HG03460 (cell line): Measurements from ENCODE around the gene KRTAP10-6.
"Not testable (repeated sequence)": the region's sequence is repeated elsewhere in the genome, so short reads cannot be mapped to it uniquely, and the experiment has no call there.

Experiments used
- ATAC-seq: cut with Tn5 transposase; IDR thresholded peaks from one replicate; pipeline ENCODE4 v1.9.1; 2021; ENCODE audit not compliant: unreplicated experiment

KRTAP10-6 gene

DNA sequence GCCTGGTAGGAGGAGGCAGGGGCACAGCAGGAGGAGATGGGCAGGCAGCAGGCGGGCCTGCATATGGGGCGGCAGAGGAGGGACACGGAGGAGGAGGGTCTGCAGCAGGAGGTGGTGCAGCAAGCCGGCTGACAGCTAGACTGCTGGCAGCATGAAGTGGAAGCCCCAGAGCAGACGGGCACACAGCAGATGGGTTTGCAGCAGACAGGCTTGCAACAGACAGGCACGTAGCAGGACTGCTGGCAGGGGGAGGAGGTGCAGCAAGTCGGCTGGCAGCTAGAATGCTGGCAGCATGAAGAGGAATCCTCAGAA is 12.5 kb downstream of the KRTAP10-6 start:
- no peak for ATAC-seq

DNA sequence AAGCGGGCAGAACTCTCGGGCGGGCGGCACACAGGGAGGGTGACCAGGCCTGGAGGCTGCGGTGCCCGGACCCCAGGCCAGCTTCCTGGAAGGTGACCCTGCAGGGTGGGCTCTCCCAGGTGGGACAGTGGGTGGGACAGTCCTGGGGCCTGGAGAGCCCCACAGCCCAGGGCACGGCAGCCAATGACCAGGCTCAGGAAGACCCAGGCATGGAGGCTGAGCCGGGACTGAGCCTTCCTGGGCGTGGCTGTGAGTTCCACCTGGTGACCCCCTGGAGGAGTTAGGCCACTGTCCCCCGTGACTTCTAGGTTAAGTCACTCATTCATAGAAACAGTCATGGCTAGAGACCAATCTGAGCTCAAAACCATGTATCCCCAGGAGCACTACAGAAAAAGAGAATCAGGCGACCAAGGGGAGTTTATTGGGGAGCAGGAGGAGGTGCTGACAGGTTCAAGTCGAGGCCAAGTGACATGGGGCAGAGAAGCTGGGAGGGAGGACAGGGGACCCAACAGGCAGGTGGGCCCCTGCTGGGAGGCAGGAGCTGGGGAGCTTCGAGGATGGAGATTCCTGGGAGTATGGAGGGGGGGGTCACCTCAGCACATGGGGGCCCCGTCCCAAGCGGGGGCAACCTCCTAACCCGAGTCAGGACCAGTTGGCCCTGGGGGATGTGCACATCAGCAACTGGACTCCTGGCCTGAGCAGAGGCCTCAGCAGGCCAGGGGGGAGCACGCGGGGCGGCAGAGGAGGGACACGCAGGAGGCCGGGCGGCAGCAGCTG is 13.1 kb downstream of the KRTAP10-6 start:
- ATAC-seq = no peak

DNA sequence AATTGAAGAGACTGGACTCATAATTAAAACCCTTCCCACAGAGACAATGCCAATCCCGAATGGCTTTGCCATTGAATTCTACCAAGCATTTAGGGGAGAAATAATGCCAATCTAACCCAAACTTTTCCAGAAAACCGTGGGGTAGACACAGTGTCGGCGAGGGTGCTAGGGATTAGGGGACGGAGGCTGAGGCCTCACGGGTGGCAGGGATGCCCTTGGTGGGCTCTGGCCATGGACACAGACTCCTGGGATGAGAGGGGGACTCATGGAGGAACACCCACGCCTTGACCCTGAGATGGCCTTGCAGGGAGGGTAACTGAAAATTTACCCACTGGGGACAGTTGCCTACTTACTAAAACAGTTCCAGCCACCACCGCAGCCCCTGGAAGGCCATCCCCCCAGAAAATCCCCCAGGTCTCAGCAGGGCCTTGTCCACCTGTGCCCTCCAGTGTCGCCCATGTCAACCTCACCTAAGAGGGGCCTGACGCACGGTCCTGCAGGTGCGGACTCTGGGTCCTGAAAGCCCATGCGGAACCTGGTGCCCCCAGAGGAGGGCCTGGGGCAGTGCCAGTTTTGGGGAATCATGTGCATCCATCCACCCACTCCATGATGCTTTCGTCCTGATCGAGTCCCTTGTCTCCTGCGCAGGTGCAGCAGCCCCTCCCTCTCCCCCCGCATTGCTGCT is 13.8 kb downstream of the KRTAP10-6 start:
- no peak for ATAC-seq

DNA sequence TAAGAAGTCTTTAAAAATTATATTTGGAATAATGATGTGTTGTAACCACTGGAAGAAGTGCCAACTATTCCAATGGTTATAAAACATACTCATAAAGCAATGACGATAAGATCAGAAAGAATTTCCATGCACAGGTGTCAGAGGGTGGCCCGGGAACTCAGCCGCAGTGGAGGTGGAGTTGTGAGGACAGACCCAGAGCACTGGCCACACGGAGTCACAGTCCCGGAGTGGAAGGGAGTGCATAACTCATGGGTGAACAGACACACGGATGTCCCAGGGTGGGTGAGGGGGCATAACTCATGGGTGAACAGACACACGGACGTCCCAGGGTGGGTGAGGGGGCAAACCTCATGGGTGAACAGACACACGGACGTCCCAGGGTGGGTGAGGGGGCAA is 16.3 kb downstream of the KRTAP10-6 start:
- ATAC-seq = no peak

DNA sequence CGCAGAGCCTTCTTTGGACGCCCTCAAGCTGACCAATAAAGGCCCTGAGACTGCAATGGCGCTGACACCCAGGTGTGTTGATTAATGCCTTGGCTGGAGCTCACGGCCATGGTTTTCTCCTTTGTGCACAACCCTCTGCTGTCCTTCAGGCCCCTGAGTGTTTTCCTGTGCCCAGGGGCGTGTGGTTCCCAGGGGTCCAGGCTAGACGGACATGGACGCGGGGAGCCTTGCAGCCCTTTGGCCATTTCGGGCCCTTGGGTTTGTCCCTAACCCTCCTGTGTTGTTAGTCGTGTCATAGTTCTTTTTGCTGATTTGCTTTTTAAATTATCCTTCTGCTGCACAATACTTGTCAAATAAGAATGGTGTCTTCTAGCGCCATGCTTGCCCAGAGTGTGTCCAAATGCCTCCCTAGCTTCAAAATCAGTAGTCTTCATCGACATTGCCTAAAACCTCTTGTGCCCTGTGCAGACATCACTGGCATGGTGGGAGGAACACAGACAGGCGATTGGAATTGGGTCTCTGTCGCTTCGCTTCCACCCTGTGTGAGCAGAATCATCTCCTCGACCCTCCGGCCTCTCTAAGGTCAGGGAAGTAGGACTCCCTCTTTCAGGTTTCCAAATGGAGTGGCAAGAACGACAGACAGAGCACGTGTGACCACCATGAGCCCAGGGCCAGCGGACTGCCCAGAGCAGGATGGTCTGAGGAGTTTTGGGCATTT is 16.8 kb downstream of the KRTAP10-6 start:
- no peak for ATAC-seq

- ATAC-seq = no peak
These were observed 17.6 kb downstream of the KRTAP10-6 start for GRCh38 chr21:44574457-44575306.

- not testable (repeated sequence) for ATAC-seq
These were observed 18.5 kb downstream of the KRTAP10-6 start, which contains the start of gene KRTAP10-4 for GRCh38 chr21:44573630-44574456. KRTAP10-4 (plus strand) TSS chr21:44573729; CDS start chr21:44573759, 30 bp downstream.

GRCh38 chr21:44572959-44573583 is 19.2 kb downstream of the KRTAP10-6 start:
- no peak for ATAC-seq

DNA sequence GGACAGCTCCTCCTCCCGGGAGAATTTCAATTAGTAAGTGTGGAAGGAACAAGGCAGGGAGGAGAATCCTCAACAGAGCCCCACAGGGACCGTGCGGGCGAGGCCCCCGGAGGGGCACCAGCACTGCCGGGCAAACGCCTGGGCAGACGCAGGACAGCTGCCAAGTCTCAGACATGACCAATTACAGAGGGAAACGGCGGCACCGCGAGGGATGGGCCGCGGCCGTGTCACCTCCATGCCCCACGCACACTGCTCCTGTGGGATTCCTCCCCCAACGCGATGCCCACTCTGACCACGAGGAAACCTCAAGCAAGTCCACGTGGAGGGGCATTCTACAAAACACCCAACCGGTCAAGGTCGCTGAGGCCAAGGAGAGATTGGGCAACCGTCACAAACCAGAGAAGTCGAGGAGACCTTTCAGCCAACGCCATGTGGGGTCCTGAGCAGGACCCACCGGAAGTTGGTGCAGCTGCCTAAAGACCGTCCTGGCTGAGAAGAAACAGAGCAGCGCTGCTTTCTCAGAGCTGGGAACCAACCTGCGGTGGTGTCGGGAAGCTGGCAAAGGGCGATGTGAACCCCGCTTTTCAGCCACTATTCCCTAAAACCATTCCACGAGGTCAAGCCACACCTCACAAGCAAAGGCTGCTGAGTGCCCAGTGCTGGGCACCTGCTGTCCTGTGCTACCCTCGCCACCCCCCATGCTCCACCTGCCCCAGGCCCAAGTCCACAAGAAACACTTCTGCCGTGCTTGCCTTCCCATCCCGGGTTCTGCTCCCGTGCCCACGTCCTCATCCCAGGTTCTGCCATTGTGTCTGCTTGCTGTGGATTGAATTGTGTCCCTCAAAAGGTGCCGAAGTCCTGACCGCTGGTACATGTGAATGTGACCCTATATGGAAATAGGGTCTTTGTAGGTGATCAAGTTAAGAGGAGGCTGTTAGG is 20.2 kb downstream of the KRTAP10-6 start:
- ATAC-seq = no peak

- no peak for ATAC-seq
These were observed 21.0 kb downstream of the KRTAP10-6 start for GRCh38 chr21:44571296-44571695.

- ATAC-seq = no peak
These were observed 22.3 kb downstream of the KRTAP10-6 start for GRCh38 chr21:44569861-44570517.

DNA sequence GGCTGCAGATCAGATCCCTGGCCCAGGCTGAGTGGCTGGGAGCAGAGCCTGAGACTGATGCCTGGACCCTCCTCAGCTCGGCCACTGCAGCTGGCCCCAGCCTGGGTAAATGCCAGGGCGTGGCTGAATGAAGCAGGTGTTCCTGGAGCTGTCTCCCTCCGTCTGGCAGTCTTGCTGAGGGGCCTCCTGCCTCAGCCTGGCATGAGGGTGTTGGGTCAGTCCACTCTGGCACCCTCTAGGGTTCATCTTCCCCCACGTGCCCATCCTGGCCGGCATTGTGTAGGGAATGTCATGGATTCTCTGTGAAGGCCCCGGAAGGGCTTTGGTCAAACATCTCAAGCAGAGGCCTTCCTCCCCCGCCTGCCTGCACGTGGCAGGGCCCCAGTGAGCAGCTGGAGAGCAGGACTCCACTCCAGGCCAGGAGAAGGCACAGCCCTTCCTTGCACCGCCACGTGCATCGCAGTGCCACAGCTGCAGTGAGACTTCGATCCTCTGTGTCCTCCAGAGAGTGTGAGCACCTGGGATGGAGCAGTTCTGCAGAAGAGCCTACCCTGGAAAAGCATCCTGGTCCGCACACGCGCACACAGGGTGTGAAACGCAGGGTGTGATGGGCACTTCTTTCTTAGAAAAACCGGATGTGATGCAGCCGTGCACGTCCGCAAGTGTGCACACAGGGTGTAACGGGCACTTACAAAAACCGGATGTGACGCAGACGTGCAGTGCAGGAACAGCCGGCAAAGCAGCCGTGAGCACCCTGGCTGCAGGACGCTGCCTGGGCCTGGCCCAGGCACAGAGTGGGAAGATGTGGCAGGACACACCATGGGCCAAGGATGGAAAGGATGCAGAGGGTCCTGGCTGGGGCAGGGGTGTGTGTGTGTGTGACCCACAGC is 23.4 kb downstream of the KRTAP10-6 start:
- no peak for ATAC-seq

DNA sequence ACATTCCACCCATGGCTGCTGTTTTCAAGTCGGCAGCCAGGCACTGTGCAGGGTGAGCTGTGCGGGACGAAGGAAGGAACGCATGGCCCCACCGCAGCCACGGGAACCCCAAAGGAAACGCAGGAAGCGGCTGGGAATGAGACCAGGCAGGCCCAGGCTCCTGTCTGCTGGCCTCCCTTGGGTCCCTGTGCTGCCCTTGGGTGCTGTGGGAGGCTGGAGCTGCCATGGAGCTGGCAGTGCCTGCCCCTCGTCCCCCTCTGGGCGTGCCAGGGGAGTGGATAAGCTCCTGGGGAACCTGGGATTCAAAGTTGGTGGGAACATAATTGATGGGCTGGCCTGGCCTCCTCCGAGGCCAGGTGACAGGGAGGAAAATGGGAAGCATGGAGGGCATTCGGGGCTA is 24.0 kb downstream of the KRTAP10-6 start:
- no peak for ATAC-seq

GRCh38 chr21:44567481-44568171 is 24.7 kb downstream of the KRTAP10-6 start:
- no peak for ATAC-seq

DNA sequence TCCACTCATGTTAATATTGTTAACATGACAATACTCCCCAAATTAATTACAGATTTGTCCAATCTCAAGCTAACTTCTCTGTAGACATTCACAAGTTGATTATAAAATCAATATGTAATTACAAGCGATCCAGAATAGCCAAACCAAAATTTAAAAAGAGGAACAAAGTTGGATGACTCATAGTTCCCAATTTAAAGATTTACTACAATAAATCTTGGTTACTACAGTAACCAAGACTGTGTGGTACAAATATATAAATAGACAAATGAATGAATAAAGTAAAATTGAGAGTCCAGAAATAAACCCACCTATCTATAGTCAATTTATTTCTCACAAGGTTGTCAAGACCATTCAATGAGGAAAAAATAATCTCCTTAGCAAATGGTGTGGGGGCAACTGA is 25.9 kb downstream of the KRTAP10-6 start:
- ATAC-seq = no peak

DNA sequence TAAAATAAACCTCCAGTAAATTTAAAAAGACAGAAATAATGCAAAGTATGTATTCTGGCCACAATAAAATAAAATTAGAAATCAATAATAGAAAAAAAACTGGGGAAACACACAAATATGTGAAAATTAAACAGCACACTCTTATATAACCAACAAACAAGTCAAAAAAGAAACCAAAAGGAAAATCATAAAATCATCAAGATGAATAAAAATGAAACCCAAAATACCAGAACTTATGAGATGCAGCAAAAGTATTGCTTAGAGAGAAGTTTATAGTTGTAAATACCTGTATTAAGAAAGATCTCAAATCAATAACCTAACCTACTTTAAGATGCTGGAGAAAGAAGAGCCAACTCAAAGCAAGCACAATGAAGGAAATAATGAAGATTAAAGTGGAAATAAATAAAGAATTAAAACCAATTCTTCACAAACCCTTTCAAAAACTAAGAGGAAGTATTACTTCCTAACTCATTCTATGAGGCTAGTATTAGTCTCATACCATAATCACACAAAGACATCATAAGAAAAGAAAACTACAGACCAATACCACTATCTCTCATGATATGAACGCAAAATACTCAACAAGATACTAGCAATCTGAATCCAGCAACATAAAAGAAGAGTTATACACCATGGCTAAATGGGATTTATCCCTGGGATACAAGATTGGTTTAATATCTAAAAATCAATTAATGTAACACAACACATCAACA is 27.3 kb downstream of the KRTAP10-6 start:
- no peak for ATAC-seq
